ENCODE data around the gene GRHL1. TPM values are rescaled to one million over a fixed set of nuclear protein-coding genes. Genes with fewer than 3 reads are reported as not detected.

The GRHL1 gene
- total and polyA plus RNA-seq, 9 of the 15 experiments (the other 6 are each of a cell fraction or from before 2014, with no cell fraction given): 1.7 to 6.1 (median 4.7) TPM

DNA sequence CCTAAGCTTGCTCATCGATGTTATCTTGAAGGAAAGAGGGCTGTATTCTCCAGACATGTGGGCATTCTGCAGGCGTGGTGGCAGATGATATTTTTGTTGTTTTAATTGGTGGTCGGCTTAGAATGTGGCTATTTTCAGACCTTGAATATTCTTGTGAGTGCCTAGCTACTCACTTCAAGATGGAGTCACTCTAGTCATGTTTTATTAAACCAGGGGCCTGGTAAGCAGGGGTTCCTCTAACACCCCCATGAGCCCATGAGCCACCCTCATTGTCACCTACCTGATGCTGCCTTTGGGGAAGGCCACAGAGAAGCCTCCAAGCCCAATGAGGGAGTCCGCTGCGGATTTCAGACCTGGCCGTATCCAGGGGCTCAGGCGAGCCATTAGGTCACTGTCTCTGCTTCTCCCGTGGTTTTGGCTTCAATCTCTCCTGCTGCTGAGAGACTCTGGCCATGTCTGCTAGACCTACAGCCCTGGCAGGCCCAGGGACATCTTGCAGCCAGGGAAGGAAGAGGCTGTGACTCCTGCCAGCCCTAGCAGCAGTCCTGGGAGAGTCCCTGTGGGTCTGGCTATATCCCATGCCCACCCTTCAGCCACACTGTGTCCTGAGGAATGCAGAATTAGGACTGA lies 75.6 kb downstream of the GRHL1 start:
- peak overlapping the region in 1 of 2 experiments; percentile 6; a peak in 1 of 4 replicates for H3K9ac ChIP-seq (ENCODE audit: insufficient read depth in 1 of 2, low read depth in 2 of 2, low read length in 2 of 2)
- peaks cover 28% of the 10 kb centered on the region for H3K79me2 ChIP-seq (ENCODE audit: control insufficient read depth, insufficient read depth, low read length)
- 81% methylated on average over 6 of the region's 8 CpGs for WGBS (ENCODE audit: insufficient coverage, low coverage, missing lambda C conversion rate)
- no peaks in the 10 kb centered on the region for H3K36me3 ChIP-seq (ENCODE audit: control insufficient read depth, insufficient read depth, low read length)
- H2AFZ ChIP-seq (ENCODE audit: low read depth, low read length): no peak overlapping the region
- H3K4me2 ChIP-seq (ENCODE audit: insufficient read depth, low read length): no peak overlapping the region
- DNase-seq (ENCODE audit: extremely low read depth in 1 of 4, low spot score in 3 of 4): no peak
- H3K4me3 ChIP-seq: no peak overlapping the region
- ChIA-PET POLR2A (interaction anchor here (1.4 to 1.5 kb wide), 2 partner anchors 10 to 43 kb away, joined by 4 to 10 read pairs; no protein-coding TSS in a partner anchor), CTCF (ENCODE audit: low intra/inter-chr PET ratio) (no interaction called here)
- no peak for ATAC-seq
- no peaks in the 10 kb centered on the region for H3K9me1 ChIP-seq (ENCODE audit: control insufficient read depth, insufficient read depth, low read length)
- no TSS peak for BruUV-seq (replicated peaks)
- in situ Hi-C loops (cut with MboI): no loop called here
- no peaks in the 10 kb centered on the region for H3K9me3 ChIP-seq (replicated peaks; ENCODE audit: control insufficient read depth, insufficient read depth, low read depth, low read length)
- FAIRE-seq: no peak
- no peaks in the 10 kb centered on the region; a peak in 1 of 5 replicates for H3K27me3 ChIP-seq (ENCODE audit: control insufficient read depth in 2 of 2, insufficient read depth in 2 of 2, low read length in 2 of 2)
- H4K20me1 ChIP-seq (replicated peaks; ENCODE audit: control insufficient read depth, insufficient read depth, low read length): no peaks in the 10 kb centered on the region
- H3K4me1 ChIP-seq (replicated peaks in 1 of 2; ENCODE audit: control insufficient read depth in 2 of 2, insufficient read depth in 2 of 2, low read length in 2 of 2): peaks cover 24 to 49% of the 10 kb centered on the region in 2 experiments
- H3K27ac ChIP-seq (ENCODE audit: extremely low read depth, low read depth, low read length): no peak overlapping the region
- intact Hi-C loops (cut with micrococcal nuclease): no loop called here
- TF ChIP-seq SUPT5H (IDR thresholded peaks at IDR 0.05) (no peak), PRPF4 (IDR thresholded peaks at IDR 0.05; ENCODE audit: insufficient read depth, low read depth, low read length, poor library complexity, severe bottlenecking) (no peak), HDAC8 (tag; IDR thresholded peaks at IDR 0.05) (0 out of 2 replicates have a peak, but pooled peaks have one; percentile 32), SMAD4 (CRISPR knock-in tag; conservative IDR thresholded peaks at IDR 0.05) (0 out of 2 replicates have a peak, but pooled peaks have one; percentile 23), TBP (optimal IDR thresholded peaks at IDR 0.05; ENCODE audit: low read depth, low read length) (no peak), CHCHD3 (CRISPR knock-in tag; IDR thresholded peaks at IDR 0.05) (no peak), RBM14 (IDR thresholded peaks at IDR 0.05; ENCODE audit: borderline replicate concordance, insufficient read depth, low read depth, low read length) (no peak), ZBTB17 (CRISPR knock-in tag; IDR thresholded peaks at IDR 0.05) (no peak), ESRRB (CRISPR knock-in tag; IDR thresholded peaks at IDR 0.05; ENCODE audit: borderline replicate concordance) (no peak), NR2C1 (IDR thresholded peaks at IDR 0.05) (no peak), NR2C1 (tag; IDR thresholded peaks at IDR 0.05) (0 out of 2 replicates have a peak, but pooled peaks have one; percentile 29), RFX5 (IDR thresholded peaks at IDR 0.05; ENCODE audit: low read depth, low read length) (no peak)
- TF ChIP-seq, protein P1, sequence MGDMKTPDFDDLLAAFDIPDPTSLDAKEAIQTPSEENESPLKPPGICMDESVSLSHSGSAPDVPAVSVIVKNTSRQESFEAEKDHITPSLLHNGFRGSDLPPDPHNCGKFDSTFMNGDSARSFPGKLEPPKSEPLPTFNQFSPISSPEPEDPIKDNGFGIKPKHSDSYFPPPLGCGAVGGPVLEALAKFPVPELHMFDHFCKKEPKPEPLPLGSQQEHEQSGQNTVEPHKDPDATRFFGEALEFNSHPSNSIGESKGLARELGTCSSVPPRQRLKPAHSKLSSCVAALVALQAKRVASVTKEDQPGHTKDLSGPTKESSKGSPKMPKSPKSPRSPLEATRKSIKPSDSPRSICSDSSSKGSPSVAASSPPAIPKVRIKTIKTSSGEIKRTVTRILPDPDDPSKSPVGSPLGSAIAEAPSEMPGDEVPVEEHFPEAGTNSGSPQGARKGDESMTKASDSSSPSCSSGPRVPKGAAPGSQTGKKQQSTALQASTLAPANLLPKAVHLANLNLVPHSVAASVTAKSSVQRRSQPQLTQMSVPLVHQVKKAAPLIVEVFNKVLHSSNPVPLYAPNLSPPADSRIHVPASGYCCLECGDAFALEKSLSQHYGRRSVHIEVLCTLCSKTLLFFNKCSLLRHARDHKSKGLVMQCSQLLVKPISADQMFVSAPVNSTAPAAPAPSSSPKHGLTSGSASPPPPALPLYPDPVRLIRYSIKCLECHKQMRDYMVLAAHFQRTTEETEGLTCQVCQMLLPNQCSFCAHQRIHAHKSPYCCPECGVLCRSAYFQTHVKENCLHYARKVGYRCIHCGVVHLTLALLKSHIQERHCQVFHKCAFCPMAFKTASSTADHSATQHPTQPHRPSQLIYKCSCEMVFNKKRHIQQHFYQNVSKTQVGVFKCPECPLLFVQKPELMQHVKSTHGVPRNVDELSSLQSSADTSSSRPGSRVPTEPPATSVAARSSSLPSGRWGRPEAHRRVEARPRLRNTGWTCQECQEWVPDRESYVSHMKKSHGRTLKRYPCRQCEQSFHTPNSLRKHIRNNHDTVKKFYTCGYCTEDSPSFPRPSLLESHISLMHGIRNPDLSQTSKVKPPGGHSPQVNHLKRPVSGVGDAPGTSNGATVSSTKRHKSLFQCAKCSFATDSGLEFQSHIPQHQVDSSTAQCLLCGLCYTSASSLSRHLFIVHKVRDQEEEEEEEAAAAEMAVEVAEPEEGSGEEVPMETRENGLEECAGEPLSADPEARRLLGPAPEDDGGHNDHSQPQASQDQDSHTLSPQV (IDR thresholded peaks at IDR 0.05): peak; percentile 90
- TF ChIP-seq, protein P2, sequence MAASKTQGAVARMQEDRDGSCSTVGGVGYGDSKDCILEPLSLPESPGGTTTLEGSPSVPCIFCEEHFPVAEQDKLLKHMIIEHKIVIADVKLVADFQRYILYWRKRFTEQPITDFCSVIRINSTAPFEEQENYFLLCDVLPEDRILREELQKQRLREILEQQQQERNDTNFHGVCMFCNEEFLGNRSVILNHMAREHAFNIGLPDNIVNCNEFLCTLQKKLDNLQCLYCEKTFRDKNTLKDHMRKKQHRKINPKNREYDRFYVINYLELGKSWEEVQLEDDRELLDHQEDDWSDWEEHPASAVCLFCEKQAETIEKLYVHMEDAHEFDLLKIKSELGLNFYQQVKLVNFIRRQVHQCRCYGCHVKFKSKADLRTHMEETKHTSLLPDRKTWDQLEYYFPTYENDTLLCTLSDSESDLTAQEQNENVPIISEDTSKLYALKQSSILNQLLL (CRISPR knock-in tag; IDR thresholded peaks at IDR 0.05; ENCODE audit: borderline replicate concordance): no peak
- TF ChIP-seq, protein P3, sequence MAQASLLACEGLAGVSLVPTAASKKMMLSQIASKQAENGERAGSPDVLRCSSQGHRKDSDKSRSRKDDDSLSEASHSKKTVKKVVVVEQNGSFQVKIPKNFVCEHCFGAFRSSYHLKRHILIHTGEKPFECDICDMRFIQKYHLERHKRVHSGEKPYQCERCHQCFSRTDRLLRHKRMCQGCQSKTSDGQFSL (CRISPR knock-in tag; IDR thresholded peaks at IDR 0.05): no peak
- TF ChIP-seq, protein P3 (tag; IDR thresholded peaks at IDR 0.05): peak in 1 of 2 experiments; percentile 72; a peak in 2 of 4 replicates

Measured in K562 (cell line).